A673 (cell line): ENCODE measurements around the gene PRIM1. TPM values are rescaled to one million over a fixed set of nuclear protein-coding genes. Genes with fewer than 3 reads are reported as not detected.
A peak's percentile ranks its signal among the peaks of the same experiment; 100 is the strongest.
"Not testable (repeated sequence)": the region's sequence is repeated elsewhere in the genome, so short reads cannot be mapped to it uniquely, and the experiment has no call there.

ENCODE experiments used
- BruUV-seq: library from RNA; stranded (reverse); fragments of 400-500 nt; replicated peaks from 2 replicates; lab custom pipeline; 2021; lab: Mats Ljungman, UMichigan
- CTCF ChIA-PET: fragments of 300-600 bp; sonication (Branson Sonifier 250); formaldehyde crosslinking; loops from one replicate; lab custom pipeline; 2022; ENCODE audit warnings: antibody characterized with exemption; lab: Charles Lee
- POLR2A ChIA-PET: fragments of 300-600 bp; sonication (Branson Sonifier 250); formaldehyde crosslinking; loops from one replicate; lab custom pipeline; 2022; ENCODE audit warnings: antibody characterized with exemption; ENCODE audit not compliant: low non-redundant PET; lab: Charles Lee
- DNase-seq: peaks from one replicate; pipeline ENCODE4 v3.0.0-alpha.2; 2015; ENCODE audit warnings: low spot score
- H3K27ac ChIP-seq: fragments of 200-600 bp; sonication (generic); 2 replicates; pipeline ENCODE4 v1.5.1; 2016; ENCODE audit warnings: mixed run types, low read depth, mild to moderate bottlenecking, mixed read lengths, antibody characterized with exemption, low read length; ENCODE audit not compliant: poor library complexity, severe bottlenecking
- H3K27me3 ChIP-seq: fragments of 200-600 bp; sonication (generic); replicated peaks from 2 replicates; pipeline ENCODE4 v1.6.1; 2017; ENCODE audit warnings: mixed run types, low read depth, mild to moderate bottlenecking, mixed read lengths, antibody characterized with exemption, low read length; ENCODE audit not compliant: insufficient read depth, poor library complexity
- H3K36me3 ChIP-seq: fragments of 200-600 bp; sonication (generic); 2 replicates; pipeline ENCODE4 v1.6.1; 2016; ENCODE audit warnings: mixed run types, mild to moderate bottlenecking, mixed read lengths, antibody characterized with exemption, low read length; ENCODE audit not compliant: insufficient read depth, poor library complexity, severe bottlenecking
- H3K4me1 ChIP-seq: fragments of 200-600 bp; sonication (generic); 2 replicates; pipeline ENCODE4 v1.6.1; 2017; ENCODE audit warnings: mixed run types, mild to moderate bottlenecking, mixed read lengths, antibody characterized with exemption, low read length; ENCODE audit not compliant: insufficient read depth, poor library complexity, severe bottlenecking
- H3K4me3 ChIP-seq: fragments of 200-600 bp; sonication (generic); 2 replicates; pipeline ENCODE4 v1.5.1; 2016; ENCODE audit warnings: low read depth, mixed run types, mild to moderate bottlenecking, mixed read lengths, low read length; ENCODE audit not compliant: poor library complexity, severe bottlenecking
- H3K9me3 ChIP-seq: fragments of 200-600 bp; sonication (generic); 2 replicates; pipeline ENCODE4 v1.6.1; 2016; ENCODE audit warnings: mixed run types, low read depth, mild to moderate bottlenecking, mixed read lengths, antibody characterized with exemption, low read length; ENCODE audit not compliant: poor library complexity, severe bottlenecking
- CTCF ChIP-seq: fragments of 300-800, 200-600 bp; sonication (generic); conservative IDR thresholded peaks from 2 replicates; pipeline ENCODE4 v1.5.1; 2017; ENCODE audit warnings: low read depth, mild to moderate bottlenecking, antibody characterized with exemption, low read length, moderate library complexity, mixed read lengths
- EZH2 ChIP-seq: fragments of 200-600 bp; sonication (generic); IDR thresholded peaks from 2 replicates; pipeline ENCODE4 v1.6.1; 2017; ENCODE audit warnings: borderline replicate concordance, low read depth, mild to moderate bottlenecking, mixed read lengths, antibody characterized with exemption, low read length; ENCODE audit not compliant: poor library complexity, severe bottlenecking
- intact Hi-C: fragments of 100-400 bp; cut with micrococcal nuclease; formaldehyde crosslinking; loops from one replicate; pipeline ENCODE4 v1.10.0; 2022; ENCODE audit not compliant: unreplicated experiment
- total RNA-seq: library from RNA; stranded (reverse); gene quantifications from 2 replicates; pipeline ENCODE4 v1.2.3, GENCODE V29; 2021

The PRIM1 gene
- total RNA-seq, 1 experiment from 2014 or later: 51.9 TPM

DNA sequence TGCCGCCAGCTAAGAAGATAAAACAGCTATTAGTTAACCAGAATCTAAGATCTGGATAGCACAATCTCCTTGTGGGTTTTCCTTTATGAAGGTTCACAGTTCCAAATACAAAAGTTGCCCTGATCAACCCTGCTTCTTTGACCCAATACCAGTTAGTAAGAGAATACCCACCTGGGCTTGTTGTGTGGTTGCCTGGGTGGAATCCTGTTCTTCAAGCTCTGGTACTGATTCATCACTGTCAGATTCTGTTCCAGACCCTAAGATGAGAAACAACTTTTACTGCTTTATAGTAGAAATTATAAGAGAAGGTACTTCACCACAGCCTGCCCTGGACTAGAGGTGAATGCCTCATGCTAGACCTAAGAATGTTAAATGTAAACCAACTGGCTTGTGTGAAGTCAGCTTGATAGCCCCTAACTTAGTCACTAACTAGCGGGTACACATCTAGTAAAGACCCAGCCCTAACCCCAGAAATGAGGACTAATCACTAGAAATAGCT, 37.6 kb downstream of the PRIM1 start:
- no TSS peak for BruUV-seq
- ChIA-PET POLR2A (no interaction called here), CTCF (no interaction called here)
- no peaks in the 10 kb centered on the region for H3K9me3 ChIP-seq
- H3K27me3 ChIP-seq: no peaks in the 10 kb centered on the region
- peaks cover 33% of the 10 kb centered on the region for H3K4me1 ChIP-seq
- intact Hi-C loops: no loop called here
- no peak overlapping the region for H3K4me3 ChIP-seq
- peak overlapping the region; percentile 48 for H3K27ac ChIP-seq
- H3K36me3 ChIP-seq: peaks cover 68% of the 10 kb centered on the region
- no peak for DNase-seq
- TF ChIP-seq CTCF (no peak), EZH2 (no peak)

DNA sequence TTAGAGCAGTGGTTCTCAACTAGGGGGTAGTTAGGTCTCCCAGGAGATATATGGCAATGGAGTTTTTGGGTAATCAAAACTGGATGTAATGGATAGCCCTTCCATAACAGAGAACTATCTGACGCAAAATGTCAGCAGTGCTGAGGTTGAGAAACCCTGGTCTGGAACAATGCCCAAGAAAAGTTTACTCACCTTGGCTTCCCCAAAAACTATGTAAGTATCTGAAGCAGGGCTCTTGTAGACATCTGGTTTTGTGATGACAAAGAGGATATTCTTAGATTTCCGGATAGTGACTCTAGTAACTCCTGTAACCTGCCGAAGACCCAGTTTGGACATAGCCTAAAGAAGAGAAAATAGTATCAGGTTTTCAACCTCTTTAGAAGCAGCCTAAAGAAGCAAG, 38.8 kb downstream of the PRIM1 start:
- ChIA-PET CTCF (no interaction called here), POLR2A (no interaction called here)
- Histone ChIP-seq H3K27ac (peak overlapping the region; percentile 15), H3K4me3 (no peak overlapping the region), H3K36me3 (peaks cover 58% of the 10 kb centered on the region), H3K4me1 (peaks cover 22% of the 10 kb centered on the region), H3K27me3 (no peaks in the 10 kb centered on the region), H3K9me3 (no peaks in the 10 kb centered on the region)
- intact Hi-C loops: no loop called here
- no TSS peak for BruUV-seq
- TF ChIP-seq EZH2 (no peak), CTCF (no peak)
- no peak for DNase-seq

DNA sequence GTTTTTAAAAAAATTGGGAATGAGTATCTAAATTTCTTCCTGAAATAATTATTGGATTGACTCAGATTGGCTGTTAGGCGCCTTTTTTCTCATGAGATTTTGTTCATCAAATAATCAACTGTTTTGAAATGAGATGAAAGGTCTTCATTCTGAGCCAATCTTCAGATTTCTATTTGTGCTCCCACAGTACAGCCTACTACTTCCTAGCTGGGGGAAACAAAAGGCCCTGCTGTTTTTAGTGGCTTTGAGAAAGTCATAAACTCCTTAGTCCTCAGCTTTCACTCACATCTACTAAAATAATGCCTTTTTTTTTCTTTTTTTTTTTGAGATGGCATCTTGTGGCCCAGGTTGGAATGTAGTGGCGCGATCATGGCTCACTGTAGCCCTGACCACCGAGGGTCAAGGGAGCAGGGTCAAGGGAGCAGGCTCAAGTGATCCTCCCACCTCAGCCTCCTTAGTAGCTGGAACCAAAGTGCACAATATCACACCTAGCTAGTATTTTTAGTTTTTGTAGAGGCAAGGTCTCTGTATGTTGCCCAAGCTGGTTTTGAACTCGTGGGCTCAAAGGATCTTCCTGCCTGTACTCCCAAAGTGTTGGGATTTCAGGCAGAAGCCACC, 42.3 kb downstream of the PRIM1 start:
- H3K4me1 ChIP-seq: no peaks in the 10 kb centered on the region
- peaks cover 39% of the 10 kb centered on the region for H3K36me3 ChIP-seq
- no peaks in the 10 kb centered on the region for H3K9me3 ChIP-seq
- CTCF ChIA-PET: no interaction called here
- no peak for DNase-seq
- TF ChIP-seq CTCF: no peak
- no peak for TF ChIP-seq EZH2
- no peaks in the 10 kb centered on the region for H3K27me3 ChIP-seq
- intact Hi-C loops: no loop called here
- no TSS peak for BruUV-seq
- peak overlapping the region; percentile 11 for H3K27ac ChIP-seq
- POLR2A ChIA-PET: interaction anchor here (0.6 kb wide), 1 partner anchor 93 kb away, joined by 4 read pairs; no protein-coding TSS in a partner anchor
- H3K4me3 ChIP-seq: no peak overlapping the region

- H3K27ac ChIP-seq, H3K4me3 ChIP-seq, H3K27me3 ChIP-seq, H3K36me3 ChIP-seq, H3K9me3 ChIP-seq, BruUV-seq, POLR2A ChIA-PET, intact Hi-C loops, DNase-seq: not testable (repeated sequence)
- peaks cover 11% of the 10 kb centered on the region for H3K4me1 ChIP-seq
- CTCF ChIA-PET: interaction anchor here (0.6 kb wide), 1 partner anchor 13 kb away, joined by 4 read pairs; no protein-coding TSS in a partner anchor
Observed at GRCh38 chr12:56704522-56704921, 47.6 kb downstream of the PRIM1 start.
